SU-DHL-6 (cell line): Measurements from ENCODE around the gene IL13.

ENCODE experiments used
- CTCF ChIP-seq: fragments of 200-600 bp; sonication (generic); IDR thresholded peaks from one replicate; pipeline ENCODE4 v1.5.1; 2017; ENCODE audit warnings: antibody characterized with exemption, mild to moderate bottlenecking, low read length, moderate library complexity; ENCODE audit not compliant: insufficient read depth, poor library complexity, severe bottlenecking
- EZH2phosphoT487 ChIP-seq: fragments of 200-600 bp; sonication (generic), shearing (Covaris generic); conservative IDR thresholded peaks from 2 replicates; pipeline ENCODE4 v1.6.1; 2018; ENCODE audit warnings: mild to moderate bottlenecking, antibody characterized with exemption, low read length, moderate library complexity, mixed read lengths

GRCh38 chr5:132628814-132629213 is 29.2 kb upstream of the IL13 start:
- TF ChIP-seq CTCF (no peak), EZH2phosphoT487 (no peak)
